GM12878 (cell line): ENCODE results near the gene SYTL2. TPM values are rescaled to one million over a fixed set of nuclear protein-coding genes. Genes with fewer than 3 reads are reported as not detected.

Source experiments
- ATAC-seq: fragments of 200-7000 bp; cut with Tn5 transposase; 3 replicates; pipeline ENCODE4 v1.9.1; 2020; ENCODE audit warnings: mild to moderate bottlenecking, moderate library complexity
- BruUV-seq: library from RNA; stranded (reverse); fragments of 400-500 nt; replicated peaks from 2 replicates; lab custom pipeline; 2021; lab: Mats Ljungman, UMichigan
- CTCF ChIA-PET: fragments of 300-600 bp; sonication (Branson Sonifier 250); formaldehyde crosslinking; extraction: SDS; loops from one replicate; lab custom pipeline; 2021; ENCODE audit warnings: inconsistent platforms; lab: Yijun Ruan, JAX
- POLR2A ChIA-PET: fragments of 350-600 bp; formaldehyde crosslinking; extraction: SDS; loops from one replicate; lab custom pipeline; 2021; ENCODE audit warnings: inconsistent platforms; lab: Charles Lee
- RAD21 ChIA-PET: fragments of 300-600 bp; sonication (Branson Sonifier 250); formaldehyde crosslinking; loops from one replicate; lab custom pipeline; 2023; ENCODE audit warnings: antibody characterized with exemption; ENCODE audit not compliant: unreplicated experiment; lab: Charles Lee
- SMC1A ChIA-PET: fragments of 300-600 bp; sonication (Branson Sonifier 250); formaldehyde crosslinking; loops from one replicate; lab custom pipeline; 2023; ENCODE audit not compliant: unreplicated experiment, uncharacterized antibody; lab: Charles Lee
- DNase-seq: peaks from one replicate; pipeline ENCODE4 v3.0.0-alpha.2; 2011; ENCODE audit warnings: low read depth, low spot score
- FAIRE-seq: peaks from 3 replicates; lab custom pipeline; 2011; peaks lifted over from hg19 to GRCh38; lab: Jason Lieb, UNC
- H2AFZ ChIP-seq: 2 replicates; pipeline ENCODE4 v1.6.0; 2011; ENCODE audit warnings: low read depth, low read length, control low read depth; ENCODE audit not compliant: control insufficient read depth
- H3K27ac ChIP-seq: 2 replicates; pipeline ENCODE4 v1.5.1; 2011; ENCODE audit warnings: control low read depth; ENCODE audit not compliant: control insufficient read depth, insufficient read depth
- H3K27me3 ChIP-seq, 2 experiments: replicated peaks in 1 of 2; 2 replicates each; pipeline versions ENCODE4 v1.6.0 to v1.6.1; 2011; ENCODE audit warnings: low read length in 1 of 2; ENCODE audit not compliant: control insufficient read depth in 2 of 2, insufficient read depth in 2 of 2
- H3K36me3 ChIP-seq, 2 experiments: 2 replicates each; pipeline ENCODE4 v1.5.1; 2011; ENCODE audit warnings: low read length in 1 of 2; ENCODE audit not compliant: control insufficient read depth in 2 of 2, insufficient read depth in 2 of 2
- H3K4me1 ChIP-seq: 2 replicates; pipeline ENCODE4 v1.6.1; 2011; ENCODE audit warnings: mild to moderate bottlenecking, low read length, moderate library complexity, mixed read lengths; ENCODE audit not compliant: control insufficient read depth, insufficient read depth
- H3K4me2 ChIP-seq: 2 replicates; pipeline ENCODE4 v1.6.0; 2011; ENCODE audit warnings: control low read depth; ENCODE audit not compliant: control insufficient read depth, insufficient read depth
- H3K4me3 ChIP-seq: fragments of 200-600 bp; sonication (generic); 2 replicates; pipeline ENCODE4 v1.5.1; 2016
- H3K79me2 ChIP-seq: 2 replicates; pipeline ENCODE4 v1.6.0; 2011; ENCODE audit warnings: low read length; ENCODE audit not compliant: control insufficient read depth, insufficient read depth
- H3K9ac ChIP-seq: 2 replicates; pipeline ENCODE4 v1.8.0; 2011; ENCODE audit warnings: low read length, control low read depth, mixed read lengths; ENCODE audit not compliant: control insufficient read depth, insufficient read depth
- H3K9me3 ChIP-seq: replicated peaks from 3 replicates; pipeline ENCODE4 v1.5.1; 2011; ENCODE audit warnings: mild to moderate bottlenecking, low read length; ENCODE audit not compliant: control insufficient read depth, insufficient read depth
- H4K20me1 ChIP-seq: 2 replicates; pipeline ENCODE4 v1.6.0; 2011; ENCODE audit not compliant: control insufficient read depth, insufficient read depth
- BACH1 ChIP-seq: fragments of 450-650 bp; IDR thresholded peaks from 2 replicates; pipeline ENCODE4 v1.6.1; 2017; ENCODE audit warnings: mild to moderate bottlenecking, borderline replicate concordance
- CBFB ChIP-seq: IDR thresholded peaks from 2 replicates; pipeline ENCODE4 v1.6.1; 2016; ENCODE audit warnings: antibody characterized with exemption, low read depth
- CREM ChIP-seq: IDR thresholded peaks from 2 replicates; pipeline ENCODE4 v1.6.1; 2014; ENCODE audit warnings: antibody characterized with exemption, low read depth
- KAT2A ChIP-seq: conservative IDR thresholded peaks from 2 replicates; pipeline ENCODE4 v1.6.1; 2011; ENCODE audit warnings: low read depth, low read length; ENCODE audit not compliant: control insufficient read depth
- RFX5 ChIP-seq: IDR thresholded peaks from 2 replicates; pipeline ENCODE4 v1.6.1; 2011; ENCODE audit warnings: low read depth, low read length, improper control_type of control experiment
- WGBS: methylation state at CpG from one replicate; pipeline ENCODE4 v1.1.6; 2016; ENCODE audit warnings: low lambda C conversion rate; ENCODE audit not compliant: insufficient replicate concordance, insufficient coverage; ENCODE audit errors: missing lambda C conversion rate; 5-methylcytosine and 5-hydroxymethylcytosine counted together
- in situ Hi-C: fragments of 300-500 bp; cut with MboI; formaldehyde crosslinking; loops from 9 replicates; pipeline ENCODE4 v1.14.3; 2018; ENCODE audit warnings: mixed read lengths
- intact Hi-C: fragments of 100-400 bp; cut with micrococcal nuclease; formaldehyde crosslinking; loops from one replicate; pipeline ENCODE4 v1.14.2; 2022; ENCODE audit not compliant: unreplicated experiment
- polyA plus RNA-seq, 11 experiments: library from polyadenylated mRNA; depleted of rRNA in 4 of 11; unstranded in 6 of 11; stranded (reverse) in 5 of 11; fragments of >200 nt; fragmentation: Nextera tagmentation in 4 of 11; fragmentation: Illumina TruSeq in 1 of 11; extraction: Ambion mirVana in 4 of 11; extraction: Trizol in 1 of 11; gene quantifications; 1 replicate in 1 of 11; 2 replicates in 10 of 11; pipeline versions ENCODE4 v1.2.1 to v1.2.3, GENCODE V29; 2011 to 2016; ENCODE audit warnings: inconsistent platforms in 2 of 11, missing spikeins in 2 of 11, low read depth in 1 of 11
- total RNA-seq, 4 experiments: library from RNA; depleted of rRNA in 3 of 4; stranded (reverse); fragments of >200 nt in 3 of 4; fragmentation: Illumina TruSeq in 1 of 4; extraction: Trizol in 1 of 4; gene quantifications; 2 replicates each; pipeline versions ENCODE4 v1.2.1 to v1.2.3, GENCODE V29; 2013 to 2021

Gene SYTL2
- total and polyA plus RNA-seq, 10 of the 15 experiments (the other 5 are each of a cell fraction or from before 2014, with no cell fraction given) = 0.02 to 1.4 (median 0.31) TPM; not detected in 2

GRCh38 chr11:85848006-85848405 lies 37.1 kb upstream of the SYTL2 start:
- no TSS peak for BruUV-seq
- no peaks in the 10 kb centered on the region for H3K79me2 ChIP-seq

GRCh38 chr11:85847436-85847835 lies 36.5 kb upstream of the SYTL2 start:
- ChIA-PET RAD21 (no interaction called here), SMC1A (interaction anchor here (0.6 kb wide), 1 partner anchor 265 kb away, joined by 4 read pairs; no protein-coding TSS in a partner anchor), POLR2A (no interaction called here), CTCF (no interaction called here)
- no peaks in the 10 kb centered on the region for H4K20me1 ChIP-seq
- in situ Hi-C loops (no loop called here), intact Hi-C loops (no loop called here)
- H3K4me1 ChIP-seq = no peaks in the 10 kb centered on the region
- no peaks in the 10 kb centered on the region for H3K27me3 ChIP-seq
- no peaks in the 10 kb centered on the region for H3K79me2 ChIP-seq
- no peak for FAIRE-seq
- H3K4me2 ChIP-seq = no peak overlapping the region
- H3K4me3 ChIP-seq = no peak overlapping the region
- H3K9ac ChIP-seq = no peak overlapping the region
- H3K36me3 ChIP-seq = no peaks in the 10 kb centered on the region
- no peak overlapping the region for H2AFZ ChIP-seq
- DNase-seq = no peak
- TF ChIP-seq RFX5 = no peak
- TF ChIP-seq KAT2A = no peak
- no peak for ATAC-seq
- BruUV-seq = no TSS peak
- no peak overlapping the region for H3K27ac ChIP-seq
- no peaks in the 10 kb centered on the region; the same call in 2 of the 3 replicates for H3K9me3 ChIP-seq

More at GRCh38 chr11:85848006-85848405, 37.1 kb upstream of the SYTL2 start:
- TF ChIP-seq CBFB (no peak), CREM (no peak), BACH1 (no peak)
- TF ChIP-seq, all 136 proteins: peak for 0
- H4K20me1 ChIP-seq = no peaks in the 10 kb centered on the region
- no peak overlapping the region for H3K4me3 ChIP-seq
- H2AFZ ChIP-seq = no peak overlapping the region
- no peak overlapping the region for H3K9ac ChIP-seq
- no peaks in the 10 kb centered on the region for H3K36me3 ChIP-seq
- no peak overlapping the region for H3K4me2 ChIP-seq
- DNase-seq (no peak), ATAC-seq (no peak), FAIRE-seq (no peak)
- ChIA-PET SMC1A (no interaction called here), CTCF (no interaction called here), RAD21 (no interaction called here), POLR2A (no interaction called here)
- in situ Hi-C loops = no loop called here
- no peaks in the 10 kb centered on the region; the same call in 2 of the 3 replicates for H3K9me3 ChIP-seq
- H3K27ac ChIP-seq = no peak overlapping the region
- H3K4me1 ChIP-seq = no peaks in the 10 kb centered on the region
- intact Hi-C loops = no loop called here
- WGBS = 44% methylated on average over 3 of the region's 3 CpGs
- no peaks in the 10 kb centered on the region for H3K27me3 ChIP-seq
